ENCODE data around the gene ING4. TPM values are rescaled to one million over a fixed set of nuclear protein-coding genes. Genes with fewer than 3 reads are reported as not detected.

ING4 gene
- 41.6 and 45.4 TPM in 2 replicates for total RNA-seq (2014; rRNA removed; shearing (Covaris generic))

GRCh38 chr12:6662906-6663742, at the start of gene ING4:
Gene ING4 (minus strand): TSS chr12:6663119. CDS start chr12:6663101, 18 bp downstream.

GRCh38 chr12:6700646-6701051, 37.7 kb upstream of the ING4 start, which contains the start of gene PIANP:
Gene PIANP (minus strand): TSS chr12:6700815. CDS start chr12:6698061, 2,754 bp downstream.

DNA sequence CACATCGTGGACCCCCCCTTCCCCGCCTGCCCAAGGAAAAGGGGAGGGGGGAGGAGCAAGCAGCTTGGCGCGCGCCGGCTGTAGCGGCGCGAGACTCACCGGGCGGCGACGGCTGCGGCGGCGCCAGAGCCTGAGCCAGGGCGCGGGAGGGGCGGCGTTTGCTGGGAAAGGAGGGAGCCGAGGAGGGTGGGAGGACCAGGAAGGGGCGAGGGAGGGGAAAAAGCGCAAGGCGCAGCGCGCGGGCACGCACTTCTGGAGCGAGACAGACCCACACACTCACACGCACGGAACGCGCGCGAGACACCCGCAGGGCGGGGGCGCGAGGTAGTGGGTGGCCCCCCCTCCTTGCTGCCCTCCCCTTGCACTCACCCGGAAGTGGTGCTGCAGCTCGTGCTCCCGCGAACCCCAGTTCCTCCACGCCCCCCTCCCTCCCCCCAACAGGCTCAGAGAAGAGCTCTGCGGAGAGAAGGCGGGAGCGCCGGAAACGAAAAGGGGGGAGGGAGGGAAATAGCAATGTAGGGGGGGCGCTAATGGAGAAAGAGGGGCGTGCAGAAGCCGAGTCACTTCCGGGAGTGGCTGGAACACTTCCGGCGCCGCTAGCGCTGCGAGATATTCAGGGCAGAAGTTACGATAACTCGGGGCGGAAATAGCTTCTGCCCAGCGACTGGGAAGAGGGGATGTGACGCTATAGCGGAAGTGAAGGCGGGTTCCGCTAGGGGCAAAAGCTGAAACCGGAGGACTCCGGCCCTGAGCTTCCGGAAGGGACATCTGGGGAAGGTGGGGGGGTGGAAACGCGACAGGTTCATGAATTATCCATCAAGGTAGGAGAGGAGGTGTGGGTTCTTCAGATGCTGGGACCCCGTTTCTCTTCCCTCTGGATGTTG, 26.3 kb upstream of the ING4 start, which contains the start of gene ZNF384:
TSS of gene ZNF384 (minus strand) at position 377 of the 884 bp plus-strand sequence. CDS start 9,855 bp downstream, outside the sequence.

DNA sequence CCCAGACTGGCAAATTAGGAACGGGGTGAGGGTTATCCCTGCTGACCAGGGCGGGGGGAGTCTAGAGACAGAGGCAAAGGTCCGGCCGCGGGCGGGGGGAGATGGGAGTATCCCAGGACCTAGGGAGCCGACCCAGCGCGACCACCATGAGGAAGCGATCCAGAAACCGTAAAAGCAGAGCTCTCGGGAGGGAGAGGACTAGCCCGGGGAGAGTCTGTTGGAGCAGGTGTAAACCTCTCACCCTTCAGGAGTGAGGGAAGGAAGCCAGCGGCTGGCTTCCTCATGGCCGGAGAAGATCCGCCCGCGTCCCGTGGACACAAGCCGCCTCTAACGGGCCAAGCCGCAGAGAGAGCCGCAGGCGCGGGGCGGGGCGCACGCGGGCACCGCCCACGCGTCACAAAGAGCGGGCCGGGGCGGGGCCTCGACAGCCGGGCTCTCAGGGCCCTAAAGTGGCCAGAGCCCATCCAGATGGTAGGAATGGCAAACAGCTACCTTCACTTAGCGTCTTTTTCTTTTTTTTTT, 15.8 kb downstream of the ING4 start, which contains the start of gene ACRBP:
TSS of gene ACRBP (minus strand) at position 350 of the 522 bp plus-strand sequence. CDS start at position 284, 66 bp downstream.

DNA sequence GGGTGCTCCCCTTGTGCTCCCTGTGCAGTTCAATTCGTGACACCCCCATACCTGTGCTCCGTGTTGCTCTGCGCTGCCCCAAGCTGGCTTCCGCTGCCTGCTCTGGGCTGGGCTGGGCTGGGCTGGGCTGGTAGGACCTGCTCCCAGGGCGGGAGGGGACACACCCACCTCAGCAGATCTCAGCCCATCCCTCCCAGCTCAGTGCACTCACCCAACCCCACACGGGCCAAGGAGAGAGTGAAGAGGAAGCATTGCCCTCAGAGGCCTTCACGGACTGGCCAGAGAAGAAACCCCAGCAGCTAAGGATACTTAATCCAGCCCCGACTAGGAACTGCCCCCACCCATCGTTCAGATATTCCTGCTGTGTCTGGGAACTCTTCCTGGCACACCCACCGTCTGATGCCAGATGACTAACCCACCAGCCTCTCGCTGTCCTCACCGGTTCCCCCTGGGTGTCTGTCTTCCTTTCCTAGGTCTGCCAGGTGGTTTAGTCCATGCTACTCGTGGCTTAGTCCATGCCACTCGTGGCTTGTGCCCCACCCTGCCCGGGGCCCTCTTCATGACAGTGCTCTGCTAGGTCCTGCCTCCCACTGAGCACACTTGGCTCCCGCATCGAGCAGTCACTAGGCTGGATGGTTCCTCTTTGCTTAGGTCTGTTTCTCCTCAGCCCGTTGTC, 26.9 kb downstream of the ING4 start, which contains the start of gene LPAR5:
TSS of gene LPAR5 (minus strand) at position 104 of the 676 bp plus-strand sequence. CDS start 14,711 bp downstream, outside the sequence.

Small RNAs within 50 kb of the gene (small RNA-seq; reads per million reads assigned to genes)
- gene RNU6-781P, result not detected

Other genes with a start within 250 kb of the ING4 start
- gene CD27, start 218.2 kb downstream of the ING4 start, total RNA-seq (2014; rRNA removed; shearing (Covaris generic)), result not detected in 2 replicates
- gene TAPBPL, start 211.1 kb downstream of the ING4 start, total RNA-seq (2014; rRNA removed; shearing (Covaris generic)), result 8.4 and 9.3 TPM in 2 replicates
- gene VAMP1, start 192.4 kb downstream of the ING4 start, total RNA-seq (2014; rRNA removed; shearing (Covaris generic)), result 11.0 and 12.0 TPM in 2 replicates
- gene MRPL51, start 169.9 kb downstream of the ING4 start, total RNA-seq (2014; rRNA removed; shearing (Covaris generic)), result 202 and 259 TPM in 2 replicates
- gene NCAPD2, start 169.0 kb downstream of the ING4 start, total RNA-seq (2014; rRNA removed; shearing (Covaris generic)), result 185 and 195 TPM in 2 replicates
- gene GAPDH, start 128.6 kb downstream of the ING4 start, total RNA-seq (2014; rRNA removed; shearing (Covaris generic)), result 9,533 and 10,599 TPM in 2 replicates
- gene IFFO1, start 107.1 kb downstream of the ING4 start, total RNA-seq (2014; rRNA removed; shearing (Covaris generic)), result 11.2 and 11.7 TPM in 2 replicates
- gene NOP2, start 94.8 kb downstream of the ING4 start, total RNA-seq (2014; rRNA removed; shearing (Covaris generic)), result 115 and 143 TPM in 2 replicates
- 322 and 354 TPM in 2 replicates for gene CHD4, start 55.7 kb downstream of the ING4 start, total RNA-seq (2014; rRNA removed; shearing (Covaris generic))
- 0.40 and 0.98 TPM in 2 replicates for gene LPAR5, start 27.2 kb downstream of the ING4 start, total RNA-seq (2014; rRNA removed; shearing (Covaris generic))
- not detected in 2 replicates for gene ACRBP, start 15.7 kb downstream of the ING4 start, total RNA-seq (2014; rRNA removed; shearing (Covaris generic))
- gene ZNF384, start 26.3 kb upstream of the ING4 start, total RNA-seq (2014; rRNA removed; shearing (Covaris generic)), result 32.5 and 32.7 TPM in 2 replicates
- gene PIANP, start 37.7 kb upstream of the ING4 start, total RNA-seq (2014; rRNA removed; shearing (Covaris generic)), result 0.08 TPM in 1 of 2 replicates, not detected in the other
- 107 and 109 TPM in 2 replicates for gene COPS7A, start 60.9 kb upstream of the ING4 start, total RNA-seq (2014; rRNA removed; shearing (Covaris generic))
- 248 and 252 TPM in 2 replicates for gene MLF2, start 90.0 kb upstream of the ING4 start, total RNA-seq (2014; rRNA removed; shearing (Covaris generic))
- gene PTMS, start 103.2 kb upstream of the ING4 start, total RNA-seq (2014; rRNA removed; shearing (Covaris generic)), result 130 and 133 TPM in 2 replicates
- 0.64 and 1.4 TPM in 2 replicates for gene LAG3, start 109.4 kb upstream of the ING4 start, total RNA-seq (2014; rRNA removed; shearing (Covaris generic))
- 0.04 TPM in 1 of 2 replicates, not detected in the other for gene CD4, start 126.4 kb upstream of the ING4 start, total RNA-seq (2014; rRNA removed; shearing (Covaris generic))
- 2.7 and 3.7 TPM in 2 replicates for gene GPR162, start 158.7 kb upstream of the ING4 start, total RNA-seq (2014; rRNA removed; shearing (Covaris generic))
- gene P3H3, start 165.3 kb upstream of the ING4 start, total RNA-seq (2014; rRNA removed; shearing (Covaris generic)), result 24.4 and 25.4 TPM in 2 replicates
- gene GNB3, start 177.8 kb upstream of the ING4 start, total RNA-seq (2014; rRNA removed; shearing (Covaris generic)), result 0.60 and 1.5 TPM in 2 replicates
- gene CDCA3, start 188.2 kb upstream of the ING4 start, total RNA-seq (2014; rRNA removed; shearing (Covaris generic)), result 59.8 and 88.8 TPM in 2 replicates
- gene USP5, start 189.0 kb upstream of the ING4 start, total RNA-seq (2014; rRNA removed; shearing (Covaris generic)), result 104 and 105 TPM in 2 replicates
- 1,258 and 1,261 TPM in 2 replicates for gene TPI1, start 204.4 kb upstream of the ING4 start, total RNA-seq (2014; rRNA removed; shearing (Covaris generic))
- 16.9 and 18.4 TPM in 2 replicates for gene SPSB2, start 210.2 kb upstream of the ING4 start, total RNA-seq (2014; rRNA removed; shearing (Covaris generic))
- gene LRRC23, start 241.7 kb upstream of the ING4 start, total RNA-seq (2014; rRNA removed; shearing (Covaris generic)), result 12.7 and 15.2 TPM in 2 replicates

Data from A375 (cell line).